K562 (cell line): ENCODE measurements around the gene SLC43A2. TPM values are rescaled to one million over a fixed set of nuclear protein-coding genes. Genes with fewer than 3 reads are reported as not detected.

ENCODE experiments used
- CBFA2T2 ChIP-seq: fragments of 450-650 bp; conservative IDR thresholded peaks from 2 replicates; pipeline ENCODE4 v1.6.1; 2017; ENCODE audit warnings: mild to moderate bottlenecking
- ETS2 ChIP-seq: IDR thresholded peaks from 2 replicates; pipeline ENCODE4 v1.6.1; 2016; ENCODE audit warnings: borderline replicate concordance, missing genetic modification characterization, mild to moderate bottlenecking, moderate library complexity, missing compliant biosample characterization; ENCODE audit not compliant: poor library complexity, severe bottlenecking
- HNRNPH1 ChIP-seq: fragments of 200-400 bp; formaldehyde crosslinking; optimal IDR thresholded peaks from 2 replicates; pipeline ENCODE3; 2017; ENCODE audit warnings: low read depth, mild to moderate bottlenecking, low read length, moderate library complexity
- HNRNPK ChIP-seq: fragments of 200-400 bp; formaldehyde crosslinking; IDR thresholded peaks from one replicate; pipeline ENCODE4 v1.6.1; 2018; ENCODE audit warnings: mild to moderate bottlenecking, low read depth, low read length; ENCODE audit not compliant: poor library complexity, severe bottlenecking
- MAFF ChIP-seq: IDR thresholded peaks from 2 replicates; pipeline ENCODE4 v1.6.1; 2012; ENCODE audit warnings: low read length, improper control_type of control experiment
- TAF7 ChIP-seq: fragments of 450-650 bp; IDR thresholded peaks from 2 replicates; pipeline ENCODE4 v1.6.1; 2016; ENCODE audit warnings: missing genetic modification characterization, missing compliant biosample characterization
- ZSCAN29 ChIP-seq: fragments of 450-650 bp; IDR thresholded peaks from 2 replicates; pipeline ENCODE4 v1.6.1; 2017
- polyA plus RNA-seq, 8 experiments: library from polyadenylated mRNA; depleted of rRNA in 4 of 8; stranded (reverse) in 5 of 8; unstranded in 3 of 8; fragments of >200 nt; fragmentation: Nextera tagmentation in 2 of 8; fragmentation: Illumina TruSeq in 1 of 8; extraction: Ambion mirVana in 2 of 8; extraction: Trizol in 1 of 8; gene quantifications; 2 replicates each; pipeline versions ENCODE4 v1.2.1 to v1.2.3, GENCODE V29; 2011 to 2014; ENCODE audit warnings: inconsistent platforms in 1 of 8, missing spikeins in 1 of 8
- total RNA-seq, 7 experiments: library from RNA; depleted of rRNA in 6 of 7; stranded (reverse); fragments of >200 nt in 6 of 7; fragmentation: Illumina TruSeq in 2 of 7; extraction: Trizol in 2 of 7; gene quantifications; 2 replicates each; pipeline versions ENCODE4 v1.2.1 to v1.2.3, GENCODE V29; 2011 to 2021; ENCODE audit warnings: low replicate concordance in 1 of 7
- TF ChIP-seq, protein P1 (sequence below): fragments of 250-450 bp; sonication (Bioruptor Pico); IDR thresholded peaks from 2 replicates; pipeline ENCODE4 v1.5.0; 2020; ENCODE audit warnings: mild to moderate bottlenecking
- TF ChIP-seq, protein P2 (sequence below): IDR thresholded peaks from 2 replicates; pipeline ENCODE4 v1.6.1; 2016; ENCODE audit warnings: missing genetic modification characterization, missing compliant biosample characterization
- TF ChIP-seq, protein P3 (sequence below): fragments of 250-450 bp; sonication (Bioruptor Pico); IDR thresholded peaks from 2 replicates; pipeline ENCODE4 v1.4.0; 2020
- TF ChIP-seq, protein P4 (sequence below): sonication (generic); formaldehyde crosslinking; IDR thresholded peaks from 2 replicates; pipeline ENCODE4 v1.8.0; 2023; ENCODE audit warnings: missing genetic modification reagents, mild to moderate bottlenecking, borderline replicate concordance
- TF ChIP-seq, protein P5 (sequence below): IDR thresholded peaks from 3 replicates; pipeline ENCODE4 v1.6.1; 2011; ENCODE audit warnings: borderline replicate concordance, mild to moderate bottlenecking; ENCODE audit not compliant: insufficient read length, insufficient read depth

Gene SLC43A2
- total and polyA plus RNA-seq, 9 of the 15 experiments (the other 6 are each of a cell fraction or from before 2014, with no cell fraction given) = 0.03 to 10.2 (median 3.6) TPM

DNA sequence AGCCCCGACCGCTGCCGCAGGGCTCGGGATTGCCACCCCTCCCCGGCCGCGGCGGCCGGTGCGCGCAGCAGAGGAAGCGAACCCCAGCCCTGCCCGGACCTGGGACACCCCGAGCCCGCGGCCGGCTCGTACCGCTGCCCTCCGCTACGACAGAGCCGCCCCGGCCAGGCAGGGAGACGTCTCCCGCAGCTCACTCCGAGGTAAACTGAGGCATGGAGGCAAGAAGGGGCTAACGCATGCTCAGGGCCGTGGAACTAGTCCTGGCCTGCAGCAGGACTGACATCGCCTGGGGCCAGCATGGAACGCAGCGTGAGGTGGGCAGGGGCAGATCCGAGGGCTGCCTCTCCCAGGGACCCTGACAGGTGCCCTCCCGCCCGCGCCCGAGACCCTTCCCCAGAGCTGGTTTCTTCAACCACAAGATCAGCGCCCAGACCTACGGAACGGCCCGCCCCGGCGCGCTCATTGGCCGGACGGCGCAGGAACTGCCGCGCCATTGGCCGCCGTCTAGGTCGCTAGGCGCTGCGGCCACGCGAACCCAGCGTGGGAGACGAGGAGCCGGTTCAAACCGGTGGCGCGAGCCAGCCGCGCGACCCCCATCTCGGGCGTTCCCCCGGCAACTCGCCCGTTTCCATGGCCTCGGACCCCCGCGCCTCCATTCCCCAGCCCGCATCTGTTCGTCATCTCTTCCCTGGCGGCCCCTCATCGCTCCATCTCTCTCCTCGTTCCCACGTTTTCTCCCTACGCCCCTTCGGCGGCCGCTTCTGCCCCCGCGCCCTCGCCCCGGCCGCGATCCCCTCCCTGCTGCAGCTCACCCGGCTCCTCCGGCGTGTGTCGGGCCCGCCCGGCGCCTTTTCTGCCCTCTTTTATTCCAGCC is at the start of gene SLC43A2 (continued):
- TF ChIP-seq, protein P1, sequence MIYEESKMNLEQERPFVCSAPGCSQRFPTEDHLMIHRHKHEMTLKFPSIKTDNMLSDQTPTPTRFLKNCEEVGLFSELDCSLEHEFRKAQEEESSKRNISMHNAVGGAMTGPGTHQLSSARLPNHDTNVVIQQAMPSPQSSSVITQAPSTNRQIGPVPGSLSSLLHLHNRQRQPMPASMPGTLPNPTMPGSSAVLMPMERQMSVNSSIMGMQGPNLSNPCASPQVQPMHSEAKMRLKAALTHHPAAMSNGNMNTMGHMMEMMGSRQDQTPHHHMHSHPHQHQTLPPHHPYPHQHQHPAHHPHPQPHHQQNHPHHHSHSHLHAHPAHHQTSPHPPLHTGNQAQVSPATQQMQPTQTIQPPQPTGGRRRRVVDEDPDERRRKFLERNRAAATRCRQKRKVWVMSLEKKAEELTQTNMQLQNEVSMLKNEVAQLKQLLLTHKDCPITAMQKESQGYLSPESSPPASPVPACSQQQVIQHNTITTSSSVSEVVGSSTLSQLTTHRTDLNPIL = no peak
- TF ChIP-seq TAF7 (no peak; the same call in 1 of the 2 replicates), HNRNPK (no peak), ZSCAN29 (no peak), ETS2 (no peak), MAFF (no peak), CBFA2T2 (no peak), HNRNPH1 (no peak)
- TF ChIP-seq, protein P2, sequence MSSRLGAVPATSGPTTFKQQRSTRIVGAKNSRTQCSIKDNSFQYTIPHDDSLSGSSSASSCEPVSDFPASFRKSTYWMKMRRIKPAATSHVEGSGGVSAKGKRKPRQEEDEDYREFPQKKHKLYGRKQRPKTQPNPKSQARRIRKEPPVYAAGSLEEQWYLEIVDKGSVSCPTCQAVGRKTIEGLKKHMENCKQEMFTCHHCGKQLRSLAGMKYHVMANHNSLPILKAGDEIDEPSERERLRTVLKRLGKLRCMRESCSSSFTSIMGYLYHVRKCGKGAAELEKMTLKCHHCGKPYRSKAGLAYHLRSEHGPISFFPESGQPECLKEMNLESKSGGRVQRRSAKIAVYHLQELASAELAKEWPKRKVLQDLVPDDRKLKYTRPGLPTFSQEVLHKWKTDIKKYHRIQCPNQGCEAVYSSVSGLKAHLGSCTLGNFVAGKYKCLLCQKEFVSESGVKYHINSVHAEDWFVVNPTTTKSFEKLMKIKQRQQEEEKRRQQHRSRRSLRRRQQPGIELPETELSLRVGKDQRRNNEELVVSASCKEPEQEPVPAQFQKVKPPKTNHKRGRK (tag) = no peak
- TF ChIP-seq, protein P3, sequence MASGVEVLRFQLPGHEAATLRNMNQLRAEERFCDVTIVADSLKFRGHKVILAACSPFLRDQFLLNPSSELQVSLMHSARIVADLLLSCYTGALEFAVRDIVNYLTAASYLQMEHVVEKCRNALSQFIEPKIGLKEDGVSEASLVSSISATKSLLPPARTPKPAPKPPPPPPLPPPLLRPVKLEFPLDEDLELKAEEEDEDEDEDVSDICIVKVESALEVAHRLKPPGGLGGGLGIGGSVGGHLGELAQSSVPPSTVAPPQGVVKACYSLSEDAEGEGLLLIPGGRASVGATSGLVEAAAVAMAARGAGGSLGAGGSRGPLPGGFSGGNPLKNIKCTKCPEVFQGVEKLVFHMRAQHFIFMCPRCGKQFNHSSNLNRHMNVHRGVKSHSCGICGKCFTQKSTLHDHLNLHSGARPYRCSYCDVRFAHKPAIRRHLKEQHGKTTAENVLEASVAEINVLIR (CRISPR knock-in tag) = no peak
- TF ChIP-seq, protein P4, sequence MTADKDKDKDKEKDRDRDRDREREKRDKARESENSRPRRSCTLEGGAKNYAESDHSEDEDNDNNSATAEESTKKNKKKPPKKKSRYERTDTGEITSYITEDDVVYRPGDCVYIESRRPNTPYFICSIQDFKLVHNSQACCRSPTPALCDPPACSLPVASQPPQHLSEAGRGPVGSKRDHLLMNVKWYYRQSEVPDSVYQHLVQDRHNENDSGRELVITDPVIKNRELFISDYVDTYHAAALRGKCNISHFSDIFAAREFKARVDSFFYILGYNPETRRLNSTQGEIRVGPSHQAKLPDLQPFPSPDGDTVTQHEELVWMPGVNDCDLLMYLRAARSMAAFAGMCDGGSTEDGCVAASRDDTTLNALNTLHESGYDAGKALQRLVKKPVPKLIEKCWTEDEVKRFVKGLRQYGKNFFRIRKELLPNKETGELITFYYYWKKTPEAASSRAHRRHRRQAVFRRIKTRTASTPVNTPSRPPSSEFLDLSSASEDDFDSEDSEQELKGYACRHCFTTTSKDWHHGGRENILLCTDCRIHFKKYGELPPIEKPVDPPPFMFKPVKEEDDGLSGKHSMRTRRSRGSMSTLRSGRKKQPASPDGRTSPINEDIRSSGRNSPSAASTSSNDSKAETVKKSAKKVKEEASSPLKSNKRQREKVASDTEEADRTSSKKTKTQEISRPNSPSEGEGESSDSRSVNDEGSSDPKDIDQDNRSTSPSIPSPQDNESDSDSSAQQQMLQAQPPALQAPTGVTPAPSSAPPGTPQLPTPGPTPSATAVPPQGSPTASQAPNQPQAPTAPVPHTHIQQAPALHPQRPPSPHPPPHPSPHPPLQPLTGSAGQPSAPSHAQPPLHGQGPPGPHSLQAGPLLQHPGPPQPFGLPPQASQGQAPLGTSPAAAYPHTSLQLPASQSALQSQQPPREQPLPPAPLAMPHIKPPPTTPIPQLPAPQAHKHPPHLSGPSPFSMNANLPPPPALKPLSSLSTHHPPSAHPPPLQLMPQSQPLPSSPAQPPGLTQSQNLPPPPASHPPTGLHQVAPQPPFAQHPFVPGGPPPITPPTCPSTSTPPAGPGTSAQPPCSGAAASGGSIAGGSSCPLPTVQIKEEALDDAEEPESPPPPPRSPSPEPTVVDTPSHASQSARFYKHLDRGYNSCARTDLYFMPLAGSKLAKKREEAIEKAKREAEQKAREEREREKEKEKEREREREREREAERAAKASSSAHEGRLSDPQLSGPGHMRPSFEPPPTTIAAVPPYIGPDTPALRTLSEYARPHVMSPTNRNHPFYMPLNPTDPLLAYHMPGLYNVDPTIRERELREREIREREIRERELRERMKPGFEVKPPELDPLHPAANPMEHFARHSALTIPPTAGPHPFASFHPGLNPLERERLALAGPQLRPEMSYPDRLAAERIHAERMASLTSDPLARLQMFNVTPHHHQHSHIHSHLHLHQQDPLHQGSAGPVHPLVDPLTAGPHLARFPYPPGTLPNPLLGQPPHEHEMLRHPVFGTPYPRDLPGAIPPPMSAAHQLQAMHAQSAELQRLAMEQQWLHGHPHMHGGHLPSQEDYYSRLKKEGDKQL = no peak
- TF ChIP-seq, protein P5, sequence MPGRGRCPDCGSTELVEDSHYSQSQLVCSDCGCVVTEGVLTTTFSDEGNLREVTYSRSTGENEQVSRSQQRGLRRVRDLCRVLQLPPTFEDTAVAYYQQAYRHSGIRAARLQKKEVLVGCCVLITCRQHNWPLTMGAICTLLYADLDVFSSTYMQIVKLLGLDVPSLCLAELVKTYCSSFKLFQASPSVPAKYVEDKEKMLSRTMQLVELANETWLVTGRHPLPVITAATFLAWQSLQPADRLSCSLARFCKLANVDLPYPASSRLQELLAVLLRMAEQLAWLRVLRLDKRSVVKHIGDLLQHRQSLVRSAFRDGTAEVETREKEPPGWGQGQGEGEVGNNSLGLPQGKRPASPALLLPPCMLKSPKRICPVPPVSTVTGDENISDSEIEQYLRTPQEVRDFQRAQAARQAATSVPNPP = no peak
